ENCODE measurements around the gene GPR160. TPM values are rescaled to one million over a fixed set of nuclear protein-coding genes. Genes with fewer than 3 reads are reported as not detected.
A peak's percentile ranks its signal among the peaks of the same experiment; 100 is the strongest.

The GPR160 gene
- total RNA-seq, 1 donor from 2014 or later, result 6.0 TPM

DNA sequence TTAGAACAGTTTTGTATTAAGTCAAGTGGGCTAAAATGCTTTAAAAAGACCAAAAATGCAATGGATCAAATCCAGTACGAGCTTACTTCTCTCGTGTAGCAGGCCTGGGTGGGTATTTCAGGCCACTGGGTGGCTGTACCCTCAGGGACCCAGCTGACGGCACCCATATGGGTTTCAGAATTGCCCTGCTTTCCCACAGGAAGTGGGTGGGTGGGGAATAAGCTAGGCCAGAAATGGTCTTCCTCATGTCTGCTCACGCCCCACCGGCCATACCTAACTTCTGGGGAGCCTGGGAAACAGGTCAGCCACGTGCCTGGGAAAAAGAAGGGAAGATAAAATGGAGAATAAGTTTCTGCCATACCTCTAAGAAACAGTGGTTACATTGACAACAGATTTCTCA lies 20.3 kb downstream of the GPR160 start:
- no peak overlapping the region for H3K4me3 Mint-ChIP-seq
- H3K27ac Mint-ChIP-seq, result no peak overlapping the region
- H2AFZ ChIP-seq (replicated peaks), result peak overlapping the region; percentile 53
- no peak overlapping the region for H3K4me2 ChIP-seq
- no peaks in the 10 kb centered on the region for H3K9me3 ChIP-seq (ENCODE audit: low read depth)
- no peak overlapping the region for H3K4me3 ChIP-seq
- no peaks in the 10 kb centered on the region for H3K36me3 ChIP-seq
- H3K4me1 Mint-ChIP-seq, result peaks cover 6% of the 10 kb centered on the region
- no peaks in the 10 kb centered on the region for H3K79me2 ChIP-seq (ENCODE audit: low read depth)
- peaks cover 5% of the 10 kb centered on the region for H3K4me1 ChIP-seq
- H4K20me1 ChIP-seq (ENCODE audit: low read depth), result no peaks in the 10 kb centered on the region
- DNase-seq (ENCODE audit: low spot score), result no peak
- TF ChIP-seq EZH2 (IDR thresholded peaks at IDR 0.05) (no peak), EZH2phosphoT487 (IDR thresholded peaks at IDR 0.05) (no peak)
- TF ChIP-seq, protein P1, sequence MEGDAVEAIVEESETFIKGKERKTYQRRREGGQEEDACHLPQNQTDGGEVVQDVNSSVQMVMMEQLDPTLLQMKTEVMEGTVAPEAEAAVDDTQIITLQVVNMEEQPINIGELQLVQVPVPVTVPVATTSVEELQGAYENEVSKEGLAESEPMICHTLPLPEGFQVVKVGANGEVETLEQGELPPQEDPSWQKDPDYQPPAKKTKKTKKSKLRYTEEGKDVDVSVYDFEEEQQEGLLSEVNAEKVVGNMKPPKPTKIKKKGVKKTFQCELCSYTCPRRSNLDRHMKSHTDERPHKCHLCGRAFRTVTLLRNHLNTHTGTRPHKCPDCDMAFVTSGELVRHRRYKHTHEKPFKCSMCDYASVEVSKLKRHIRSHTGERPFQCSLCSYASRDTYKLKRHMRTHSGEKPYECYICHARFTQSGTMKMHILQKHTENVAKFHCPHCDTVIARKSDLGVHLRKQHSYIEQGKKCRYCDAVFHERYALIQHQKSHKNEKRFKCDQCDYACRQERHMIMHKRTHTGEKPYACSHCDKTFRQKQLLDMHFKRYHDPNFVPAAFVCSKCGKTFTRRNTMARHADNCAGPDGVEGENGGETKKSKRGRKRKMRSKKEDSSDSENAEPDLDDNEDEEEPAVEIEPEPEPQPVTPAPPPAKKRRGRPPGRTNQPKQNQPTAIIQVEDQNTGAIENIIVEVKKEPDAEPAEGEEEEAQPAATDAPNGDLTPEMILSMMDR (IDR thresholded peaks at IDR 0.05), result no peak
- H3K27me3 Mint-ChIP-seq (ENCODE audit: insufficient read depth, low read depth), result no peaks in the 10 kb centered on the region
- no peaks in the 10 kb centered on the region for H3K36me3 Mint-ChIP-seq
- H3K9me3 Mint-ChIP-seq, result no peaks in the 10 kb centered on the region
- no peak overlapping the region for H3K27ac ChIP-seq
- H3F3A ChIP-seq (ENCODE audit: low read depth), result no peaks in the 10 kb centered on the region
- no peak overlapping the region for H3K9ac ChIP-seq
- no peaks in the 10 kb centered on the region for H3K27me3 ChIP-seq

DNA sequence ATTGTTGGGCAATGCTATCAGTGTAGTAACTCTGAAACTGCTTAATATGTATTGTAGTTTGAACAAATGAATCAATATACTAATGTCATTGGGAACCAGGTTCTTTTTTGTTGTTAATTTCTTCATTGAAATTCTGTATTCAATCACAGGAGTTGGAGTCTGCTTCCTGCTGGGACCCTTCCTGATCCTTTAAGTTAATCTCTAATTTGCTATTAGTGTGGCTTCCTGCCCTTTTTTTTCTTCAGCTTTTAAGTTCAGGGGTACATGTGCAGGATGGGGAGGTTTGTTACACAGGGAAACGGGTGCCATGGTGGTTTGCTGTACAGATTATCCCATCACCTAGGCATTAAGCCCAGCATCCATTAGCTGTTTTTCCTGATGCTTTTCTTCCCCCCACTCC lies 21.7 kb downstream of the GPR160 start:
- Histone ChIP-seq H3K9me3 (ENCODE audit: low read depth) (no peaks in the 10 kb centered on the region), H3K36me3 (no peaks in the 10 kb centered on the region), H3K27me3 (no peaks in the 10 kb centered on the region), H3K4me1 (peaks cover 5% of the 10 kb centered on the region), H3K9ac (no peak overlapping the region), H2AFZ (replicated peaks) (no peak overlapping the region), H3K79me2 (ENCODE audit: low read depth) (no peaks in the 10 kb centered on the region), H3F3A (ENCODE audit: low read depth) (no peaks in the 10 kb centered on the region), H3K4me2 (no peak overlapping the region), H3K27ac (no peak overlapping the region), H3K4me3 (no peak overlapping the region), H4K20me1 (ENCODE audit: low read depth) (no peaks in the 10 kb centered on the region)
- DNase-seq (ENCODE audit: low spot score), result no peak
- Mint-ChIP-seq H3K9me3 (peaks cover 4% of the 10 kb centered on the region), H3K27me3 (ENCODE audit: insufficient read depth, low read depth) (peaks cover 2% of the 10 kb centered on the region), H3K4me3 (no peak overlapping the region), H3K27ac (no peak overlapping the region), H3K4me1 (peaks cover 6% of the 10 kb centered on the region), H3K36me3 (no peaks in the 10 kb centered on the region)
- TF ChIP-seq EZH2phosphoT487 (IDR thresholded peaks at IDR 0.05) (no peak), EZH2 (IDR thresholded peaks at IDR 0.05) (no peak)
- TF ChIP-seq, protein P1 (IDR thresholded peaks at IDR 0.05), result no peak

DNA sequence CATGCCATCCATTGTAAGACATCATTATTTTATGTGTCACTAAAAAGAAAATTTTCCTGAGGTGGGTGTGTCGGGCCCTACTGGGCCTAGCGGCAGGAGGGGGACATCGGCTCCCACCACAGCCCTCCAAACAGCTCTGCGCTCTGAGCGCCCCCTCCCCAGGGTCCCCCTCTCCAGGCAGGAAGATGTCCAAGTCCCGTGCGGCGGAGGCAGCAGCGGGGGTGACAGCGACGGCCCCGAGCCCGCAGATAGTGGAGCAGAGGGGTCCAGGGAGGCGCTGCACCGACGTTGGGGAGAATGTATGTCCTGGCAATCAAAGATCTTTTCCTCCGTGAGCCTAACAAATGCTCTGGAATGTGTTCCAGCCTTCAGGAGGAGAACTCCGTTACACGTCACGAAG lies 24.3 kb downstream of the GPR160 start:
- H3K27me3 Mint-ChIP-seq (ENCODE audit: insufficient read depth, low read depth), result peaks cover 2% of the 10 kb centered on the region
- no peaks in the 10 kb centered on the region for H3K9me3 ChIP-seq (ENCODE audit: low read depth)
- TF ChIP-seq EZH2phosphoT487 (IDR thresholded peaks at IDR 0.05) (no peak), EZH2 (IDR thresholded peaks at IDR 0.05) (no peak)
- TF ChIP-seq, protein P1 (IDR thresholded peaks at IDR 0.05), result no peak
- H3K27ac ChIP-seq, result no peak overlapping the region
- DNase-seq (ENCODE audit: low spot score), result no peak
- no peaks in the 10 kb centered on the region for H3K79me2 ChIP-seq (ENCODE audit: low read depth)
- peaks cover 6% of the 10 kb centered on the region for H3K4me1 Mint-ChIP-seq
- H3K4me1 ChIP-seq, result peaks cover 5% of the 10 kb centered on the region
- H3K36me3 Mint-ChIP-seq, result no peaks in the 10 kb centered on the region
- H3K27ac Mint-ChIP-seq, result no peak overlapping the region
- H3K27me3 ChIP-seq, result no peaks in the 10 kb centered on the region
- no peaks in the 10 kb centered on the region for H3K36me3 ChIP-seq
- H3F3A ChIP-seq (ENCODE audit: low read depth), result no peaks in the 10 kb centered on the region
- H3K4me2 ChIP-seq, result no peak overlapping the region
- no peak overlapping the region for H2AFZ ChIP-seq (replicated peaks)
- no peak overlapping the region for H3K4me3 Mint-ChIP-seq
- peaks cover 4% of the 10 kb centered on the region for H3K9me3 Mint-ChIP-seq
- H4K20me1 ChIP-seq (ENCODE audit: low read depth), result no peaks in the 10 kb centered on the region
- H3K9ac ChIP-seq, result no peak overlapping the region
- H3K4me3 ChIP-seq, result no peak overlapping the region

Measured in neural progenitor cell (in vitro differentiated cells).